SU-DHL-6 (cell line): ENCODE measurements around the gene SLC10A1.
"Not testable (repeated sequence)": the region's sequence is repeated elsewhere in the genome, so short reads cannot be mapped to it uniquely, and the experiment has no call there.

ENCODE experiments used
- H2AFZ ChIP-seq: fragments of 200-600 bp; sonication (generic); 2 replicates; pipeline ENCODE4 v1.6.1; 2014; ENCODE audit warnings: low read depth, mild to moderate bottlenecking, moderate library complexity, mixed read lengths, antibody characterized with exemption, low read length; ENCODE audit not compliant: severe bottlenecking
- H3F3A ChIP-seq: fragments of 200-600 bp; shearing (Covaris generic); 2 replicates; pipeline ENCODE4 v1.6.0; 2016; ENCODE audit warnings: antibody characterized with exemption, mild to moderate bottlenecking; ENCODE audit not compliant: insufficient read depth
- H3K27ac ChIP-seq: fragments of 200-600 bp; sonication (generic); 2 replicates; pipeline ENCODE4 v1.5.1; 2016; ENCODE audit warnings: low read depth, mild to moderate bottlenecking, low read length, moderate library complexity, mixed read lengths
- H3K27me3 ChIP-seq: fragments of 200-600 bp; sonication (generic), shearing (Covaris generic); 2 replicates; pipeline ENCODE4 v1.6.0; 2014; ENCODE audit warnings: mild to moderate bottlenecking, low read length
- H3K36me3 ChIP-seq: fragments of 200-600 bp; sonication (generic); 2 replicates; pipeline ENCODE4 v1.6.1; 2014; ENCODE audit warnings: mild to moderate bottlenecking, low read length, mixed read lengths
- H3K4me2 ChIP-seq: fragments of 300-600, 200-600 bp; shearing (Covaris generic), sonication (generic); 2 replicates; pipeline ENCODE4 v1.6.0; 2014; ENCODE audit warnings: low read length, low read depth, mild to moderate bottlenecking; ENCODE audit not compliant: poor library complexity, severe bottlenecking
- H3K4me3 ChIP-seq: fragments of 200-600 bp; sonication (generic); 2 replicates; pipeline ENCODE4 v1.5.1; 2014; ENCODE audit warnings: antibody characterized with exemption, low read length, mild to moderate bottlenecking, mixed read lengths; ENCODE audit not compliant: insufficient read depth, poor library complexity, severe bottlenecking
- H3K79me2 ChIP-seq: fragments of 200-600 bp; sonication (generic); 2 replicates; pipeline ENCODE4 v1.6.1; 2014; ENCODE audit warnings: mild to moderate bottlenecking, low read length, moderate library complexity; ENCODE audit not compliant: insufficient read depth
- H3K9ac ChIP-seq: fragments of 200-600 bp; sonication (generic); 2 replicates; pipeline ENCODE4 v1.7.0; 2014; ENCODE audit warnings: mild to moderate bottlenecking, low read length
- H3K9me2 ChIP-seq: fragments of 200-600 bp; sonication (generic); replicated peaks from 2 replicates; pipeline ENCODE4 v1.6.1; 2014; ENCODE audit warnings: low read length; ENCODE audit not compliant: insufficient read depth
- H3K9me3 ChIP-seq: fragments of 200-600 bp; sonication (generic); 2 replicates; pipeline ENCODE4 v1.6.1; 2014; ENCODE audit warnings: low read length, mixed read lengths; ENCODE audit not compliant: insufficient read depth
- H4K20me1 ChIP-seq: fragments of 200-600 bp; sonication (generic); 2 replicates; pipeline ENCODE4 v1.6.1; 2014; ENCODE audit warnings: low read depth, mild to moderate bottlenecking, antibody characterized with exemption, low read length, moderate library complexity, mixed read lengths
- CTCF ChIP-seq: fragments of 200-600 bp; sonication (generic); IDR thresholded peaks from one replicate; pipeline ENCODE4 v1.5.1; 2017; ENCODE audit warnings: antibody characterized with exemption, mild to moderate bottlenecking, low read length, moderate library complexity; ENCODE audit not compliant: insufficient read depth, poor library complexity, severe bottlenecking
- EZH2phosphoT487 ChIP-seq: fragments of 200-600 bp; sonication (generic), shearing (Covaris generic); conservative IDR thresholded peaks from 2 replicates; pipeline ENCODE4 v1.6.1; 2018; ENCODE audit warnings: mild to moderate bottlenecking, antibody characterized with exemption, low read length, moderate library complexity, mixed read lengths

Gene SLC10A1

GRCh38 chr14:69750495-69750894 is 46.5 kb downstream of the SLC10A1 start:
- TF ChIP-seq EZH2phosphoT487 (no peak), CTCF (no peak)
- Histone ChIP-seq H3K36me3 (no peaks in the 10 kb centered on the region), H2AFZ (no peak overlapping the region), H3F3A (no peaks in the 10 kb centered on the region), H3K4me3 (no peak overlapping the region), H3K4me2 (no peak overlapping the region), H3K27ac (no peak overlapping the region), H3K27me3 (no peaks in the 10 kb centered on the region), H4K20me1 (no peaks in the 10 kb centered on the region), H3K9ac (no peak overlapping the region), H3K79me2 (no peaks in the 10 kb centered on the region), H3K9me2 (no peaks in the 10 kb centered on the region), H3K9me3 (no peaks in the 10 kb centered on the region)

DNA sequence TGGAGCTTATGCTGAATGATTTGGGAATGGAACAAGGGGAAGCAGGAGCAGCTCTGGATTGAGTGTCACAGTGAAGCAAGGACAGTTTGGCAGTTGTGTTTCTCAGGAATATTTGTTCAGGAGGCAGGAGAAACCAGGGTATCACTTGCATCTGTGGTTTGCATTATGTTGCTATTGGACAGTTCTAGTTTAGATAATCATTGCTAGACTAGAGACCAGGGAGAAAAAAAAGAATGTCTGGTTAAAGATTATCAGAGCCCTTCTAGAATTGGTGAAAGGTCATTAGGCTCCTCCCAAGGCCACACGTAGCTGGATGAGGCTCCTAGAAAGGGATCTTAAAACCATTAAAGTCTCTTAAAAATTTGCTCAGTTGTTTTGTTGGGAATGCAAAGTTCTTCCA is 47.1 kb downstream of the SLC10A1 start:
- Histone ChIP-seq H3K9me3 (no peaks in the 10 kb centered on the region), H3K27me3 (no peaks in the 10 kb centered on the region), H2AFZ (no peak overlapping the region), H3K9me2 (no peaks in the 10 kb centered on the region), H3K27ac (no peak overlapping the region), H4K20me1 (no peaks in the 10 kb centered on the region), H3K36me3 (no peaks in the 10 kb centered on the region), H3K79me2 (no peaks in the 10 kb centered on the region), H3K4me3 (no peak overlapping the region), H3K9ac (no peak overlapping the region), H3K4me2 (no peak overlapping the region), H3F3A (no peaks in the 10 kb centered on the region)
- TF ChIP-seq CTCF, result no peak

DNA sequence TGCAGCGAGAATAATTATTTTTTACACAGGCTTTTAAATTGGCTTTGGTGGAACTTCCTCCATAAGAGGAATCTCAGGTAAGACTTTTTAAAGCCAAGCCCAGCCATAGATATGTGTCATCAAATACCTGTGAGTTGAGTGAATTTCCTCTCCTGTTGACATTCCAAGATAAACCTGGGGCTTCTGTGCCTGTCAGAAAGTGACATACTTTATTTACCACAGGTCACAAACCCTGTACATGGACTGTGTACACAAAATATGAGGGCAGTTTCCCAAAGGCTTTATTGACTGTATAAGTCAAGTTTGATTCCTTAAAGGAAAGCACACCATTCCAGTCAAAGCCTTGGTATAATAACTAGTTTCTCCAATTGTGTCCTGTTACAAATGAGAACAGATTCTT is 56.0 kb downstream of the SLC10A1 start:
- 0 out of 2 replicates have a peak, but pooled peaks cover 8% of the 10 kb centered on the region for H3K9me3 ChIP-seq
- H3K4me3 ChIP-seq, result no peak overlapping the region
- H3K36me3 ChIP-seq, result no peaks in the 10 kb centered on the region
- no peak overlapping the region for H3K9ac ChIP-seq
- H3K4me2 ChIP-seq, result no peak overlapping the region
- TF ChIP-seq EZH2phosphoT487, result no peak
- TF ChIP-seq CTCF, result no peak
- no peaks in the 10 kb centered on the region for H3K79me2 ChIP-seq
- no peaks in the 10 kb centered on the region for H3K9me2 ChIP-seq
- no peaks in the 10 kb centered on the region for H3K27me3 ChIP-seq
- H4K20me1 ChIP-seq, result no peaks in the 10 kb centered on the region
- no peak overlapping the region for H2AFZ ChIP-seq
- H3K27ac ChIP-seq, result no peak overlapping the region
- H3F3A ChIP-seq, result no peaks in the 10 kb centered on the region

- not testable (repeated sequence) for H3K9me2 ChIP-seq, H3K27ac ChIP-seq, H3K79me2 ChIP-seq, H2AFZ ChIP-seq, H3K9me3 ChIP-seq, H3K36me3 ChIP-seq, H3F3A ChIP-seq, H3K27me3 ChIP-seq, H3K4me2 ChIP-seq, H4K20me1 ChIP-seq, H3K4me3 ChIP-seq, H3K9ac ChIP-seq
Measured at GRCh38 chr14:69736405-69736804, 60.6 kb downstream of the SLC10A1 start.

DNA sequence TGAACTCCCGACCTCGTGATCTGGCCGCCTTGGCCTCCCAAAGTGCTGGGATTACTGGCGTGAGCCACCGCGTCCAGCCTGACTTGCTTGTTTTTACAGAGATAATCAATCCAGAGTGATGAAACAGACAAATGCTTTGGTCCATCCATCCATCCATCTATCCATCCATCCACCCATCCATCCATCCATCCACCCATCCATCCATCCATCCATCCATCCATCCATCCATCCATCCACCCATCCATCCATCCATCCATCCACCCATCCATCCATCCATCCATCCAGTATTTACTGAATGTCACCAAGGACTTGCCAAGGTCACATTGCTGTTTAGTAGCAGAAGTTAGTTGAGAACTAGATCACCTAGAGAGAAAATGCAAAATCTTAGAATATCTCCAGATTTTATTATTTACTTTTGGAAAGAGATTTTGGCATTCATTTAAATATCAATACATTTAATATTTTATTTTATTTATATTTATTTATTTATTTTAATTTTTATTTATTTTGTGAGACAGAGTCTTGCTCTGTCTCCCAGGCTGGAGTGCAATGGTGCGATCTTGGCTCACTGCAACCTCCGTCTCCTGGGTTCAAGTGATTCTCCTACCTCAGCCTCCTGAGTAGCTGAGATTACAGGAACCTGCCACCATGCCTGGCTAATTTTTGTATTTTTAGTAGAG is 65.0 kb downstream of the SLC10A1 start:
- not testable (repeated sequence) for H3K4me2 ChIP-seq

More for the DNA sequence above, 65.0 kb downstream of the SLC10A1 start:
- not testable (repeated sequence) for H2AFZ ChIP-seq, H3K36me3 ChIP-seq, H3K27ac ChIP-seq, H3K79me2 ChIP-seq, H3K9me2 ChIP-seq, H3K9ac ChIP-seq, H3F3A ChIP-seq, H3K4me3 ChIP-seq, H3K27me3 ChIP-seq, H4K20me1 ChIP-seq, H3K9me3 ChIP-seq
